Endodermal cell (in vitro differentiated cells): ENCODE measurements around the gene UPF1. TPM values are rescaled to one million over a fixed set of nuclear protein-coding genes. Genes with fewer than 3 reads are reported as not detected.

Experiments
- DNase-seq: peaks from one replicate; pipeline ENCODE4 v3.0.0-alpha.2; 2017
- H3K27ac ChIP-seq: 2 replicates; pipeline ENCODE4 v1.5.1; 2013; ENCODE audit warnings: mild to moderate bottlenecking, low read depth, low read length, moderate library complexity
- H3K27me3 ChIP-seq: 2 replicates; pipeline ENCODE4 v1.6.1; 2013; ENCODE audit warnings: mild to moderate bottlenecking, low read length, moderate library complexity; ENCODE audit not compliant: insufficient read depth, control insufficient read depth, poor library complexity, severe bottlenecking
- H3K36me3 ChIP-seq: 2 replicates; pipeline ENCODE4 v1.7.0; 2013; ENCODE audit warnings: mild to moderate bottlenecking, low read length, moderate library complexity; ENCODE audit not compliant: control insufficient read depth, insufficient read depth
- H3K4me1 ChIP-seq: one replicate; pipeline ENCODE4 v1.7.0; 2013; ENCODE audit warnings: low read length; ENCODE audit not compliant: control insufficient read depth, insufficient read depth
- H3K4me3 ChIP-seq: 2 replicates; pipeline ENCODE4 v1.5.1; 2013; ENCODE audit warnings: mild to moderate bottlenecking, low read length, moderate library complexity
- H3K9ac ChIP-seq: 2 replicates; pipeline ENCODE4 v1.6.1; 2013; ENCODE audit warnings: mild to moderate bottlenecking, low read length, moderate library complexity; ENCODE audit not compliant: poor library complexity, severe bottlenecking; ENCODE audit errors: extremely low read depth
- H3K9me3 ChIP-seq: 2 replicates; pipeline ENCODE4 v1.6.1; 2013; ENCODE audit warnings: mild to moderate bottlenecking, low read length, moderate library complexity; ENCODE audit not compliant: control insufficient read depth
- H3K27ac Mint-ChIP-seq: 2 replicates; pipeline ENCODE4 v1.8.0; 2020; ENCODE audit warnings: mixed read lengths
- H3K27me3 Mint-ChIP-seq: 2 replicates; pipeline ENCODE4 v1.8.0; 2021; ENCODE audit warnings: mild to moderate bottlenecking, mixed read lengths; ENCODE audit not compliant: insufficient read depth
- H3K36me3 Mint-ChIP-seq: 2 replicates; pipeline ENCODE4 v1.8.0; 2020; ENCODE audit warnings: low read depth, mixed read lengths
- H3K4me1 Mint-ChIP-seq: 2 replicates; pipeline ENCODE4 v1.8.0; 2020; ENCODE audit warnings: mixed read lengths
- H3K4me3 Mint-ChIP-seq: 2 replicates; pipeline ENCODE4 v1.8.0; 2020; ENCODE audit warnings: mild to moderate bottlenecking, moderate library complexity, mixed read lengths
- H3K9me3 Mint-ChIP-seq: 2 replicates; pipeline ENCODE4 v1.8.0; 2020; ENCODE audit warnings: mild to moderate bottlenecking, mixed read lengths
- WGBS, 2 experiments: methylation state at CpG; one replicate each; pipeline versions ENCODE4 v1.1.5 to v1.1.7; 2013; ENCODE audit warnings: missing lambda C conversion rate in 2 of 2, mixed read lengths in 1 of 2; ENCODE audit not compliant: insufficient coverage in 1 of 2, insufficient read length in 1 of 2; 5-methylcytosine and 5-hydroxymethylcytosine counted together
- total RNA-seq, 2 donors: library from RNA; stranded (reverse); fragmentation: NEBNext Ultra II Directional in 1 of 2; extraction: Animal tissue kit (Norgen Biotek cat#: 25700) in 1 of 2; gene quantifications; 2 replicates in 1 of 2; 3 replicates in 1 of 2; pipeline ENCODE4 v1.2.1, GENCODE V29; 2021
- TF ChIP-seq, protein P1 (sequence below): fragments of 200-600 bp; sonication (generic); conservative IDR thresholded peaks from 2 replicates; pipeline ENCODE4 v1.5.0; 2021; ENCODE audit warnings: antibody characterized with exemption, mild to moderate bottlenecking

The UPF1 gene
- total RNA-seq, 2 donors from 2014 or later = 82.1 to 87.3 TPM

DNA sequence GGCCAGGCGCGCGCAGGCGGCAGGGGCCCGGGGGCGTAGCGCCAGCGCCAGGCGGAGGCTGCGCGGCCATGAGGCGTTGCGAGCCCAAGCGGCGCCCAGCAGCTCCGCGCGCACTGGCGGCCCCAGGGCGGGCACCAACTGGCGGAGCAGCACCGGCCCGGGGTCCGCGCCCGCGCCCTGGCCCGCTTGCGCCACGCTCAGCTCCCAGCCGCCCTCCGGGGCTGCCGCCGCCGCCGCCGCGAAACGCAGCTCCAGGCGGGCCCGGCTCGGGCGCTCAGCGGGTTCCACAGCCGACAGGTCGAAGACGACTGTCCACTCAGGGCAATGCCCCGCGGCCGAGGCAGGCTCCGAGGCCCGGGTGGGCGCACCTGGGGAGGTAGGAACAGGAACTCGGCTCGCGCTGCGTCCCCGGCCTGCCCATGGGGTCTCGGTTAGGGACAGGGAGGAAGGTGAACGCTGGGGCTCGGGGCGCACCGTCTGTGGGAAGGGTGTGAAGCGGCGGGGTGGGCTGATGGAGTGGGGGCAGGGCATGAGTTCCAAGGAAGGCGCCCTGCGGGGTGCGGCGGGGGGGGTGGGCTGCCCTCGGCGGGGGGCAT is 37.4 kb downstream of the UPF1 start:
- Mint-ChIP-seq H3K4me1 (peaks cover 16% of the 10 kb centered on the region), H3K27ac (no peak overlapping the region), H3K4me3 (no peak overlapping the region), H3K9me3 (no peaks in the 10 kb centered on the region), H3K27me3 (no peaks in the 10 kb centered on the region), H3K36me3 (peaks cover 30% of the 10 kb centered on the region)
- H3K4me3 ChIP-seq = no peak overlapping the region
- H3K36me3 ChIP-seq = peaks cover 30% of the 10 kb centered on the region
- TF ChIP-seq, protein P1, sequence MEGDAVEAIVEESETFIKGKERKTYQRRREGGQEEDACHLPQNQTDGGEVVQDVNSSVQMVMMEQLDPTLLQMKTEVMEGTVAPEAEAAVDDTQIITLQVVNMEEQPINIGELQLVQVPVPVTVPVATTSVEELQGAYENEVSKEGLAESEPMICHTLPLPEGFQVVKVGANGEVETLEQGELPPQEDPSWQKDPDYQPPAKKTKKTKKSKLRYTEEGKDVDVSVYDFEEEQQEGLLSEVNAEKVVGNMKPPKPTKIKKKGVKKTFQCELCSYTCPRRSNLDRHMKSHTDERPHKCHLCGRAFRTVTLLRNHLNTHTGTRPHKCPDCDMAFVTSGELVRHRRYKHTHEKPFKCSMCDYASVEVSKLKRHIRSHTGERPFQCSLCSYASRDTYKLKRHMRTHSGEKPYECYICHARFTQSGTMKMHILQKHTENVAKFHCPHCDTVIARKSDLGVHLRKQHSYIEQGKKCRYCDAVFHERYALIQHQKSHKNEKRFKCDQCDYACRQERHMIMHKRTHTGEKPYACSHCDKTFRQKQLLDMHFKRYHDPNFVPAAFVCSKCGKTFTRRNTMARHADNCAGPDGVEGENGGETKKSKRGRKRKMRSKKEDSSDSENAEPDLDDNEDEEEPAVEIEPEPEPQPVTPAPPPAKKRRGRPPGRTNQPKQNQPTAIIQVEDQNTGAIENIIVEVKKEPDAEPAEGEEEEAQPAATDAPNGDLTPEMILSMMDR = no peak
- H3K27me3 ChIP-seq = no peaks in the 10 kb centered on the region
- no peak for DNase-seq
- no peak overlapping the region for H3K9ac ChIP-seq
- WGBS, 2 experiments = 97 to 98% methylated on average over 32 to 67 of the region's 71 CpGs
- H3K4me1 ChIP-seq = peaks cover 3% of the 10 kb centered on the region
- no peaks in the 10 kb centered on the region for H3K9me3 ChIP-seq
- H3K27ac ChIP-seq = no peak overlapping the region

DNA sequence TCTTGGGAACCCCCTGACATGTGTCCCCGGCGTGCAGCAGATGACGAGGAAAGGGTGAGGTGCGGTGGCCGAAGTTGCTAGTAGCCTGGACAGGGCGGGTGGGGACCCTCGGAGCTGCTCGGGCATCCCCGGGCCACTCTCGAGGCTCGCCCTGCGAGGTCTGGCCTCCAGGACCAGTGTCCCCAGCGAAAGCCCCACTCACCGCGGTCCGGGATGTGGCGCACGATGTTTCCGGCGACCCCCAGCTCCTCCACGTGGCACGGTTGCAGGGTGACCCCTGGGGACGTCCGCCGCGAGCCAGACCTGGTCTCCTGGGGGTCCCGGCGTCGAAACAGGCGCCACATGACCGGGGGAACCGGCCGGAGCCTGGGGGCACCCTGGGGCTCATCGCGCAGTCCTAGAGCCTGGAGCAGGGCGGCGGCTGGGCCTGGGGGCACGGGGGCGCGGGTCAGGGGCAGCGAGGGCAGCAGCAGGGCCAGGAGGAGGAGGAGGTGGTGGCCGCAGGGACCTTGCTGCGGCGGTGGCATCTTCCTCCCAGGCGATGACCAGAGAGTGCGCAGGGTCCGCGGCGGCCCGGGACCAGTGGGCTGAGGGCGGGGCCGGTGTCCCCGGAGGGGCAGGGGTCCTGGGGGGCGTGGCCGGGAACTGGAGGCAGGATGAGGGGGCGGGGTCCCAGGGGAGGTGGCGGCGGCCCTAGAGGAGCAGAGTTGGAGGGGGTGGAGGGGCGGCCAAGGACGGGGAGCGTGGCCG is 38.2 kb downstream of the UPF1 start:
- no peak overlapping the region for H3K4me3 ChIP-seq
- H3K4me1 ChIP-seq = peaks cover 3% of the 10 kb centered on the region

DNA sequence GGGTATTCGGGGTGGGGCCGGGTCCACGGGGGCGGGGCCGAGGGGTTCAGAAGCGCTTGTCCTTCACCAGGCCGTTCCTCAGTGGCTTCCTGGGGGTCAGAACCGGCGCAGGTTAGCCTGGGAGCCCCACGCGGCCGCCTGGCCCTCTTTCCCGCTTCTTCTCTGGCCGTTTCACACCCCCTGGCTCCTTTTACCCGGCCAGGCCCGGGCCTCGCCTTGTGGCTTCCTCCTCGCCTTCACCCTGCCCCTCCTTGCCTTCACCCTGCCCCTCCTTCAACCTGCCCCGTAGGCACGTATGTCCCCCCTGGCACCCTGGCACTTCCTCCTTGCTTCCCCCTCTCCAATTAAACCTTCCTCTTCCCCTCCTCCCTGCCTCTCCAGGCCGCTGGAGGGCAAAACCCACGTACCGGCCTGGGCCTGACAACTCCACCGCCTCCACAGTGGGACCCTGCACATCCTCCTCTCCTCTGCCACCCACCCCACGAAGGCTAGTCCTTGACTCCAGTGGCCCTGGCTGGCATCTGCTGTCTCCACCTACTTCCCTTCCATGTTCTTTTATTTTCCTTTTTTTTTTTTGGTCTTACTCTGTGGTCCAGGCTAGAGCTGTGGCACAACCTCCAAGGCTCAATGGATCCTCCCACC is 38.9 kb downstream of the UPF1 start:
- no peak overlapping the region for H3K9ac ChIP-seq
- peaks cover 3% of the 10 kb centered on the region for H3K4me1 ChIP-seq
- 89 to 96% methylated on average over 15 to 25 of the region's 25 CpGs for WGBS, 2 experiments
- TF ChIP-seq, protein P1 = no peak
- H3K27ac Mint-ChIP-seq = no peak overlapping the region
- H3K4me3 ChIP-seq = no peak overlapping the region
- peaks cover 16% of the 10 kb centered on the region for H3K4me1 Mint-ChIP-seq
- DNase-seq = no peak
- no peaks in the 10 kb centered on the region for H3K9me3 Mint-ChIP-seq
- H3K36me3 ChIP-seq = peaks cover 35% of the 10 kb centered on the region
- H3K9me3 ChIP-seq = no peaks in the 10 kb centered on the region
- no peaks in the 10 kb centered on the region for H3K27me3 ChIP-seq
- H3K27ac ChIP-seq = no peak overlapping the region
- H3K36me3 Mint-ChIP-seq = peaks cover 38% of the 10 kb centered on the region
- H3K4me3 Mint-ChIP-seq = no peak overlapping the region
- H3K27me3 Mint-ChIP-seq = no peaks in the 10 kb centered on the region

More for the DNA sequence above, 38.2 kb downstream of the UPF1 start:
- Histone ChIP-seq H3K27ac (no peak overlapping the region), H3K9me3 (no peaks in the 10 kb centered on the region), H3K9ac (no peak overlapping the region), H3K27me3 (no peaks in the 10 kb centered on the region), H3K36me3 (peaks cover 34% of the 10 kb centered on the region)
- H3K4me1 Mint-ChIP-seq = peaks cover 16% of the 10 kb centered on the region
- no peaks in the 10 kb centered on the region for H3K27me3 Mint-ChIP-seq
- peak; percentile 86 for DNase-seq
- H3K36me3 Mint-ChIP-seq = peaks cover 34% of the 10 kb centered on the region
- no peaks in the 10 kb centered on the region for H3K9me3 Mint-ChIP-seq
- H3K27ac Mint-ChIP-seq = no peak overlapping the region
- TF ChIP-seq, protein P1 = no peak
- WGBS, 2 experiments = 95 to 97% methylated on average over 33 to 61 of the region's 62 CpGs
- no peak overlapping the region for H3K4me3 Mint-ChIP-seq
